Endothelial cell of umbilical vein (primary cell): ENCODE results near the gene NUP107.

ENCODE experiments used
- CTCF ChIP-seq, 2 donors: IDR thresholded peaks; 1 replicate in 1 of 2; 2 replicates in 1 of 2; pipeline ENCODE4 v1.5.1; 2011; ENCODE audit warnings: low read length in 2 of 2, mild to moderate bottlenecking in 2 of 2, moderate library complexity in 2 of 2, control low read depth in 1 of 2, inconsistent platforms in 1 of 2, low read depth in 1 of 2; ENCODE audit not compliant: insufficient read depth in 1 of 2; ENCODE audit errors: extremely low read depth in 1 of 2
- EZH2 ChIP-seq: IDR thresholded peaks from 2 replicates; pipeline ENCODE4 v1.6.1; 2012; ENCODE audit warnings: borderline replicate concordance, low read depth, mild to moderate bottlenecking, moderate library complexity, low read length, inconsistent platforms; ENCODE audit not compliant: severe bottlenecking
- POLR2A ChIP-seq: IDR thresholded peaks from 2 replicates; pipeline ENCODE4 v1.6.1; 2012; ENCODE audit warnings: low read depth, mild to moderate bottlenecking, control low read depth, low read length

- TF ChIP-seq CTCF (IDR thresholded peaks at IDR 0.05; ENCODE audit: extremely low read depth in 1 of 2, insufficient read depth in 1 of 2, low read depth in 1 of 2, low read length in 2 of 2) (no peak), POLR2A (no peak), EZH2 (no peak)
Observed at GRCh38 chr12:68792952-68793351, 106.2 kb downstream of the NUP107 start.
